H9 (cell line): ENCODE data around the gene PFDN4. TPM values are rescaled to one million over a fixed set of nuclear protein-coding genes. Genes with fewer than 3 reads are reported as not detected.

ENCODE experiments used
- DNase-seq: peaks from one replicate; pipeline ENCODE4 v3.0.0-alpha.2; 2017
- H2AFZ ChIP-seq: one replicate; pipeline ENCODE4 v1.6.1; 2013; ENCODE audit warnings: mild to moderate bottlenecking, low read length, control low read depth, moderate library complexity
- H2AK5ac ChIP-seq: 2 replicates; pipeline ENCODE4 v1.6.1; 2013; ENCODE audit warnings: low read length, control low read depth, mixed read lengths; ENCODE audit not compliant: insufficient read length
- H2BK120ac ChIP-seq: one replicate; pipeline ENCODE4 v1.6.1; 2013; ENCODE audit warnings: low read depth, mild to moderate bottlenecking, low read length, control low read depth, inconsistent platforms; ENCODE audit not compliant: poor library complexity, severe bottlenecking
- H2BK12ac ChIP-seq: 2 replicates; pipeline ENCODE4 v1.6.1; 2013; ENCODE audit warnings: low read length, control low read depth, mixed read lengths, low read depth; ENCODE audit not compliant: insufficient read length
- H2BK15ac ChIP-seq: 2 replicates; pipeline ENCODE4 v1.6.1; 2013; ENCODE audit warnings: low read depth, low read length, control low read depth
- H2BK20ac ChIP-seq: one replicate; pipeline ENCODE4 v1.6.1; 2013; ENCODE audit warnings: low read depth, mild to moderate bottlenecking, low read length, control low read depth, inconsistent platforms; ENCODE audit not compliant: poor library complexity, severe bottlenecking
- H2BK5ac ChIP-seq: 2 replicates; pipeline ENCODE4 v1.6.1; 2013; ENCODE audit warnings: low read length, control low read depth, mixed read lengths; ENCODE audit not compliant: insufficient read length
- H3K14ac ChIP-seq: 2 replicates; pipeline ENCODE4 v1.6.1; 2013; ENCODE audit warnings: low read length, control low read depth; ENCODE audit not compliant: insufficient read depth
- H3K18ac ChIP-seq: 2 replicates; pipeline ENCODE4 v1.6.1; 2013; ENCODE audit warnings: low read depth, mild to moderate bottlenecking, mixed read lengths, low read length, control low read depth; ENCODE audit not compliant: insufficient read length
- H3K23ac ChIP-seq: 2 replicates; pipeline ENCODE4 v1.6.1; 2013; ENCODE audit warnings: low read length, control low read depth, mixed read lengths, low read depth; ENCODE audit not compliant: insufficient read length
- H3K23me2 ChIP-seq: 2 replicates; pipeline ENCODE4 v1.6.1; 2013; ENCODE audit warnings: low read depth, mild to moderate bottlenecking, mixed read lengths, low read length, control low read depth; ENCODE audit not compliant: insufficient read length, poor library complexity, severe bottlenecking
- H3K27ac ChIP-seq: 2 replicates; pipeline ENCODE4 v1.5.1; 2013; ENCODE audit warnings: low read length, control low read depth, mixed read lengths, low read depth; ENCODE audit not compliant: insufficient read length
- H3K27me3 ChIP-seq: 2 replicates; pipeline ENCODE4 v1.6.1; 2013; ENCODE audit warnings: low read length, control low read depth, inconsistent platforms; ENCODE audit not compliant: insufficient read depth
- H3K4ac ChIP-seq: 2 replicates; pipeline ENCODE4 v1.6.1; 2013; ENCODE audit warnings: low read depth, mild to moderate bottlenecking, control low read depth, inconsistent platforms, low read length, moderate library complexity
- H3K4me1 ChIP-seq: 2 replicates; pipeline ENCODE4 v1.6.1; 2013; ENCODE audit warnings: low read length, control low read depth, inconsistent platforms; ENCODE audit not compliant: insufficient read depth
- H3K4me2 ChIP-seq: 2 replicates; pipeline ENCODE4 v1.6.1; 2013; ENCODE audit warnings: low read length, control low read depth, mixed read lengths; ENCODE audit not compliant: insufficient read length, insufficient read depth
- H3K56ac ChIP-seq: 2 replicates; pipeline ENCODE4 v1.6.1; 2013; ENCODE audit warnings: low read depth, mild to moderate bottlenecking, mixed read lengths, low read length, control low read depth; ENCODE audit not compliant: insufficient read length
- H3K79me1 ChIP-seq: 2 replicates; pipeline ENCODE4 v1.6.1; 2013; ENCODE audit warnings: low read depth, mild to moderate bottlenecking, moderate library complexity, low read length, control low read depth, inconsistent platforms; ENCODE audit not compliant: insufficient read depth, poor library complexity, severe bottlenecking
- H3K79me2 ChIP-seq: 2 replicates; pipeline ENCODE4 v1.6.1; 2013; ENCODE audit warnings: low read length, control low read depth, inconsistent platforms; ENCODE audit not compliant: insufficient read depth
- H3K9ac ChIP-seq: 2 replicates; pipeline ENCODE4 v1.6.1; 2013; ENCODE audit warnings: low read length, control low read depth, mixed read lengths; ENCODE audit not compliant: insufficient read length; ENCODE audit errors: extremely low read depth
- H3K9me3 ChIP-seq: one replicate; pipeline ENCODE4 v1.6.1; 2013; ENCODE audit warnings: low read depth, low read length, inconsistent platforms; ENCODE audit not compliant: control insufficient read depth
- H3T11ph ChIP-seq: one replicate; pipeline ENCODE4 v1.6.1; 2013; ENCODE audit warnings: mild to moderate bottlenecking, low read length, control low read depth, inconsistent platforms
- H4K20me1 ChIP-seq: one replicate; pipeline ENCODE4 v1.6.1; 2013; ENCODE audit not compliant: control insufficient read depth, insufficient read length, insufficient read depth
- H4K5ac ChIP-seq: 2 replicates; pipeline ENCODE4 v1.6.1; 2013; ENCODE audit warnings: low read depth, mild to moderate bottlenecking, mixed read lengths, low read length, control low read depth; ENCODE audit not compliant: insufficient read length
- H4K8ac ChIP-seq: replicated peaks from 2 replicates; pipeline ENCODE4 v1.6.1; 2013; ENCODE audit warnings: low read length, control low read depth, mixed read lengths, low read depth; ENCODE audit not compliant: insufficient read length
- H4K91ac ChIP-seq: 2 replicates; pipeline ENCODE4 v1.6.1; 2013; ENCODE audit warnings: low read depth, mild to moderate bottlenecking, moderate library complexity, mixed read lengths, low read length, control low read depth; ENCODE audit not compliant: insufficient read length
- H3K27ac Mint-ChIP-seq, 3 experiments: 2 replicates in 2 of 3; 3 replicates in 1 of 3; pipeline ENCODE4 v1.8.0; 2020 to 2021; ENCODE audit warnings: mixed read lengths in 3 of 3, mild to moderate bottlenecking in 1 of 3, moderate library complexity in 1 of 3
- H3K27me3 Mint-ChIP-seq: 2 replicates; pipeline ENCODE4 v1.8.0; 2021; ENCODE audit warnings: low read depth, mild to moderate bottlenecking, moderate library complexity, mixed read lengths
- H3K36me3 Mint-ChIP-seq, 3 experiments: 2 replicates in 2 of 3; 3 replicates in 1 of 3; pipeline ENCODE4 v1.8.0; 2020 to 2021; ENCODE audit warnings: low read depth in 3 of 3, mixed read lengths in 3 of 3; ENCODE audit not compliant: insufficient read depth in 1 of 3
- H3K4me1 Mint-ChIP-seq, 2 experiments: 2 replicates each; pipeline ENCODE4 v1.8.0; 2020; ENCODE audit warnings: mixed read lengths in 2 of 2
- H3K4me3 Mint-ChIP-seq, 2 experiments: 2 replicates in 1 of 2; 3 replicates in 1 of 2; pipeline ENCODE4 v1.8.0; 2020 to 2021; ENCODE audit warnings: mild to moderate bottlenecking in 2 of 2, mixed read lengths in 2 of 2, moderate library complexity in 1 of 2
- H3K9me3 Mint-ChIP-seq, 2 experiments: 2 replicates in 1 of 2; 3 replicates in 1 of 2; pipeline ENCODE4 v1.8.0; 2020; ENCODE audit warnings: mild to moderate bottlenecking in 2 of 2, mixed read lengths in 2 of 2, moderate library complexity in 1 of 2
- CTCF ChIP-seq: fragments of 200-600 bp; sonication (generic); conservative IDR thresholded peaks from 3 replicates; pipeline ENCODE4 v1.8.0; 2021; ENCODE audit warnings: antibody characterized with exemption, mild to moderate bottlenecking
- WGBS: extraction: QIAGEN DNeasy Blood & Tissue Kit; methylation state at CpG from one replicate; pipeline ENCODE4 v1.1.7; 2013; ENCODE audit warnings: missing lambda C conversion rate, low lambda C conversion rate, mixed read lengths; ENCODE audit not compliant: insufficient read length; ENCODE audit errors: extremely low coverage; 5-methylcytosine and 5-hydroxymethylcytosine counted together
- total RNA-seq: library from RNA; stranded (reverse); gene quantifications from 2 replicates; pipeline ENCODE4 v1.2.1, GENCODE V29; 2021

The PFDN4 gene
- total RNA-seq, 1 experiment from 2014 or later = 73.6 TPM

- Mint-ChIP-seq H3K9me3 (no peaks in the 10 kb centered on the region), H3K36me3 (no peaks in the 10 kb centered on the region), H3K27ac (no peak overlapping the region), H3K4me1 (peaks cover 9 to 12% of the 10 kb centered on the region in 2 experiments), H3K4me3 (no peak overlapping the region), H3K27me3 (peaks cover 3% of the 10 kb centered on the region)
- Histone ChIP-seq H3K27me3 (no peaks in the 10 kb centered on the region), H3K9me3 (no peaks in the 10 kb centered on the region), H3K56ac (no peak overlapping the region), H3K4ac (no peak overlapping the region), H3K23ac (no peak overlapping the region), H4K91ac (no peak overlapping the region), H2AFZ (no peak overlapping the region), H3K14ac (no peak overlapping the region), H2BK20ac (no peak overlapping the region), H2BK12ac (no peak overlapping the region), H3K9ac (no peak overlapping the region), H3K23me2 (no peaks in the 10 kb centered on the region), H2BK120ac (no peak overlapping the region), H3K4me2 (no peak overlapping the region), H3K18ac (no peak overlapping the region), H2BK15ac (no peak overlapping the region), H3K79me1 (no peaks in the 10 kb centered on the region), H4K5ac (no peak overlapping the region), H4K20me1 (no peaks in the 10 kb centered on the region), H4K8ac (no peak overlapping the region), H3K4me1 (no peaks in the 10 kb centered on the region), H2BK5ac (no peak overlapping the region), H3K27ac (no peak overlapping the region), H3T11ph (no peak overlapping the region), H3K79me2 (no peaks in the 10 kb centered on the region), H2AK5ac (no peak overlapping the region)
- TF ChIP-seq CTCF = peak; percentile 98
- peak; percentile 78 for DNase-seq
- no CpG with 5 or more reads among the region's 7 CpGs for WGBS
Observed at GRCh38 chr20:54199721-54200176, 8.1 kb upstream of the PFDN4 start.
